SIG-M5 treated with dmso at 0.1 percent for 504 hours (cell line): ENCODE measurements around the gene CENPP.
"Not testable (repeated sequence)": the region's sequence is repeated elsewhere in the genome, so short reads cannot be mapped to it uniquely, and the experiment has no call there.

ENCODE experiments used
- DNase-seq: peaks from one replicate; lab custom pipeline; 2025; ENCODE audit not compliant: unreplicated experiment; lab: John Stamatoyannopoulos, UW

The CENPP gene

GRCh38 chr9:92529124-92529523 lies 203.4 kb downstream of the CENPP start:
- no peak for DNase-seq

- no peak for DNase-seq
Measured at GRCh38 chr9:92530893-92531292, 205.1 kb downstream of the CENPP start.

GRCh38 chr9:92534204-92534603 lies 208.5 kb downstream of the CENPP start:
- DNase-seq = peak; percentile 13

- no peak for DNase-seq
Measured at GRCh38 chr9:92534674-92535073, 208.9 kb downstream of the CENPP start.

- no peak for DNase-seq
Measured at GRCh38 chr9:92535940-92536850, 210.4 kb downstream of the CENPP start, which contains the start of gene ECM2. ECM2 (minus strand) TSS chr9:92535990; CDS start chr9:92522866, 13,124 bp downstream.

GRCh38 chr9:92538541-92538940 lies 212.8 kb downstream of the CENPP start:
- no peak for DNase-seq

- DNase-seq = no peak
Measured at GRCh38 chr9:92543972-92544371, 218.2 kb downstream of the CENPP start.

- DNase-seq = no peak
Measured at GRCh38 chr9:92545002-92545510, 219.3 kb downstream of the CENPP start.

GRCh38 chr9:92547356-92547755 lies 221.6 kb downstream of the CENPP start:
- DNase-seq = no peak

- DNase-seq = no peak
Measured at GRCh38 chr9:92550765-92551164, 225.0 kb downstream of the CENPP start.

GRCh38 chr9:92558612-92559374 lies 233.0 kb downstream of the CENPP start:
- no peak for DNase-seq

GRCh38 chr9:92561374-92562330 lies 235.9 kb downstream of the CENPP start:
- DNase-seq = no peak

GRCh38 chr9:92562461-92562967 lies 236.8 kb downstream of the CENPP start:
- DNase-seq = no peak

GRCh38 chr9:92563116-92564100 lies 237.7 kb downstream of the CENPP start:
- no peak for DNase-seq

GRCh38 chr9:92564504-92564903 lies 238.8 kb downstream of the CENPP start:
- no peak for DNase-seq

GRCh38 chr9:92564982-92565381 lies 239.2 kb downstream of the CENPP start:
- DNase-seq = no peak

GRCh38 chr9:92571871-92572270 lies 246.1 kb downstream of the CENPP start:
- DNase-seq = not testable (repeated sequence)

- DNase-seq = not testable (repeated sequence)
Measured at GRCh38 chr9:92573612-92574011, 247.9 kb downstream of the CENPP start.

GRCh38 chr9:92576175-92576574 lies 250.4 kb downstream of the CENPP start:
- DNase-seq = no peak
